NCI-H345 treated with DMSO at 0.1 percent for 48 hours (cell line): ENCODE data around the gene AGER.

Source experiments
- DNase-seq: peaks from one replicate; lab custom pipeline; 2025; ENCODE audit not compliant: unreplicated experiment; lab: John Stamatoyannopoulos, UW

The AGER gene

DNA sequence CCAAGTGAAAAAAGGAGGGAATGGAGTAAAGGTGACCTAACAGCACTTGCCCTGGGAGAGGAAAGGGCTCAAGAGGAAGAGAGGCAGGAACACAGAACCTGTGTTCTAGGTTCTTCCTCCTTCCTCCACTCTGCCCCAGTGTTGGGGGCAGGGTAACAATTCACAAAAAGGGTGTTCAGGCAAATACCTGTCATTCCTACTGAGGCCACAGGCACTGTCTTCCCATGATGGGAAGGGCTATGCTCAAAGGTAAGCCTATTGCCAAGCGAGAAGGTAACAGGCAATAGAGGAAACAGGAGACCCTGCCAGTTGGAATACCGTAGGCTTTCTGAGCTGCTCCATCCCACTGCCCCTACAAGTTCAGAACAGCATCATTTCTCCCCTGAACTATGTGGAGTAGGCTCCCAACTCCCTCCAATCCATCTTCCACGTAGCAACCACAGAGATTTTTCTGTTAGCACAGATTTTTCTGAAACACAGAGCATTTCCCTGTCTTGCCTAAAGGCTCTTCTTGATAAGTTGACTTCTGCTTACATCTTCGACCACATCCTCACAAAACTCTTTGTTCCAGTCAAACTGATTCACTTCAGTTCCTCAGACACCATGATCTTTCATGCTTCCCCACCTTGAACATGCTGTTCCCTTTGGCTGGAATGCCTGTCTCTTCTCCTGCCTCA, 10.9 kb downstream of the AGER start:
- DNase-seq = no peak

DNA sequence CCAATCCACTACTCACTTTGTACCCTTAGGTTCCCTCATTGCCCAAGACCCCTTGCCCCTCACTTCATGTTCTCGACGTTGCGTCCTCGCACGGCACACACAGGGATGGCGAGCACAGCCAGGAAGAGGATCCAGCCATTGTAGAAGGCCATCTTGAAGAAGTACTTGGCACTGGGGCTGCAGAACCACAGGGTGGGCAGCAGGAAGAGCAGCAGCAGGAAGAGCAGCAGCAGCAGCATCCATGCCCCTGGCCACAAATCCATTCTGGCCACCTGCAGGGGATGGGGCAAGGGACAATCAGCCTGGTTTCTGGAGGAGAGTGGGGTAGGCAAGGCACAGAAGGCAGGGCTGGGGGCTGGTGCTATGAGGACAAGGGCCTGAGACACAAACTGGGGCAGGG, 12.8 kb downstream of the AGER start:
- no peak for DNase-seq

- no peak for DNase-seq
These were observed 13.8 kb downstream of the AGER start for GRCh38 chr6:32170294-32170693.

DNA sequence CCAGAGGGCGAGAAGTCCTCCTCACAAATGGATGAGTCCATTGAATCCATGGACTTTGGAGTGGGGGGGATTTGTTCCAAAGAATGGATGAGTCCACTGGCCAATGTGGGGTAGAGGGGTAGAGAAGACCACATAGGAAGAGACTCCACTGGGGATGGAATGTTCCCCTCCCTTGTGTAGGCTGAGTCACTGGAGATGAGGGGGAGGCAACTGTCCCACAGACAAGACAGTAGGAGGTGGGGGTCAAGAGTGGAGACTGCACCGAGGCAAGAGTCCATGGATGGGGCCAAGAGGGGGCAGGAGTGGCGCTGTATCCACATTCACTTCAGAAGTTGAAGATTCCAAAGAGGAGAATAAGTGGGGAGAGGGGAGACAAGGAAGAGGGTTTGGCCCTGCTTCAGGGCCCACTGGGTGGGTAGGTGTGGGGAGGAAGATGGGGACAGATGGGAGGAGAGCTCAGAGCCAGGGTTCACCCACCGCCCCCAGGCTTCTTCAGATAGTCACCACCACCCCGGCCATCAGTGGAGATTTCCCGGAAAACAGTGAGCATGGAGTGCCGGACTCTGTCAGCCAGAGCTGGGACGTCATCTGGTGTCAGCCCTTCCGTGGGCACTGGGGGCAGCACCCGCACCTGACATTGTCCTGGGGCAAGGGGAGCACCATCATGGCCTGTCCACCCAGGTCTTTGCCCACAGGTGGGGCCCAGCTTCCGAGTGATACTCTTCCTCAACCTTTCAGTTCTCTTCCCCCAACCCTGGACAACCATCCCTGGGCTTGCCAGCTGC, 15.1 kb downstream of the AGER start:
- no peak for DNase-seq

- no peak for DNase-seq
These were observed 15.7 kb downstream of the AGER start for GRCh38 chr6:32168350-32168749.

- no peak for DNase-seq
These were observed 16.2 kb downstream of the AGER start for GRCh38 chr6:32167761-32168262.

DNA sequence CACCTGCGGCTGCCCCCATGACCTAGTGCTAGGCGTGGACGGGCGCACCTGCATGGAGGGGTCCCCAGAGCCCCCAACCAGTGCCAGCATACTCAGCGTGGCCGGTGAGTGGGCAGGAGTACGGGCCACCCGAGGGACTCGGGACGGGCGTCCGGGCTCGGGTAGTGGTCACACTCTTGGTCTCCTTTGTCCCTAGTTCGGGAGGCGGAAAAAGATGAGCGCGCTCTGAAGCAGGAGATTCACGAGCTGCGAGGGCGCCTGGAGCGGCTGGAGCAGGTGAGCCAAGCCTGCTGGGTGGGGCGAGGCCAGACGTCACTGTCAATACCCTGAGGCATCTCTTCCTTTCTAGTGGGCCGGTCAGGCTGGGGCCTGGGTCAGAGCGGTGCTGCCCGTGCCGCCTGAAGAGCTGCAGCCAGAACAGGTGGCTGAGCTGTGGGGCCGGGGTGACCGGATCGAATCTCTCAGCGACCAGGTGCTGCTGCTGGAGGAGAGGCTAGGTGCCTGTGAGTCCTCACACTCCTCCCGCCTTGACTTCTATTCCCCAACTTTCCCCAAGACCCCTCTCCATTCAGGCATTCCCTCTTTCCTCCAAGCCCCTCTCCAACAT, 16.8 kb downstream of the AGER start:
- no peak for DNase-seq

GRCh38 chr6:32166411-32167061, 17.5 kb downstream of the AGER start:
- DNase-seq = no peak

GRCh38 chr6:32164295-32164694, 19.8 kb downstream of the AGER start, which contains the start of gene EGFL8:
EGFL8 (plus strand) TSS chr6:32164595; CDS start chr6:32166166, 1,571 bp downstream.
- no peak for DNase-seq

- DNase-seq = no peak
These were observed 20.3 kb downstream of the AGER start for GRCh38 chr6:32163559-32164258.

- no peak for DNase-seq
These were observed 26.0 kb downstream of the AGER start for GRCh38 chr6:32158052-32158451.

- no peak for DNase-seq
These were observed 27.2 kb downstream of the AGER start for GRCh38 chr6:32156891-32157290.

- peak; percentile 44 for DNase-seq
These were observed 29.4 kb downstream of the AGER start for GRCh38 chr6:32154514-32155161.

- peak; percentile 63 for DNase-seq
These were observed 30.2 kb downstream of the AGER start, which contains the start of gene PPT2 for GRCh38 chr6:32153564-32154513. PPT2 (plus strand) TSS chr6:32154141; CDS start chr6:32154595, 454 bp downstream.

DNA sequence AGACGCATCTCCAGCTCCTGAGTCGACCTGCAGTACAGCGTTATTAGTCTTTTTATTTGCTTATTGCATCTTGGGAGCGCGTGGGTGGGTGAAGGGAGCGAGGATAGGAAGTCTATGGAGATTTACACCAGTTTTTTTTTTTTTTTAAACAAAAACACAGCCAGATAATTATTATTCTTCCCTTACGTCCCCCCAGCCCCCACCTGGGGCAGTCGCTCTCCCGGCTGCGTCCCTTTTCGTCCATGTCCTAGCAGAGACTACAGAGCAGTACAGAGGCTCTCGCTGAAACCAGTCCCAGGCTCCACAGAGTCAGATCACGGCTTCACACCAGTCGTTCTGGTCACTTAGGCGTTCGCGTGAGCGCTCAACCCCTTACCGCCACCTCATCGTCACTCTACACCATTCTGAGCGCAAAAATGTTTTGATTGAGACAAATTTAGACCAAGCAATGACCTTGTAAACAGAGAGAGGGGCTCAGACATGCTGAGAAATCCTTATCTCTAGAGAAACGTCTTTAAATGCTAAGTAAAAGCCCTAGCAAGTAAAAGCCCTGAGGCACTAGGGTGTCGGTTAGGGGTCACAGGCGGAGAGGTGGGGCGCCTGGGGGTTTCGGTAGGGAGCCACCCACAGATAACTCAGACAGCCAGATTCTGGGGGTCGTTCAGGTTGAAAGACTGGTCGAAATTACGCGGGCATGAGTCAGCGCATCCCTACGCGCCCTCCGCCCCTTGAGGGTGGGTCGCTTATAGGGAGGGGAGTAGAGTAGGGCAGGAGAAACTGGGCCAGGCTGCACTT, 31.1 kb downstream of the AGER start:
- DNase-seq = no peak

- DNase-seq = no peak
These were observed 31.9 kb downstream of the AGER start, which contains the start of gene PRRT1 for GRCh38 chr6:32151863-32152768. PRRT1 (minus strand) TSS chr6:32151939; CDS start chr6:32151827, 112 bp downstream.
